H9 (cell line): ENCODE results near the gene LRRK2. TPM values are rescaled to one million over a fixed set of nuclear protein-coding genes. Genes with fewer than 3 reads are reported as not detected.

Source experiments
- DNase-seq: peaks from one replicate; pipeline ENCODE4 v3.0.0-alpha.2; 2017
- H2AFZ ChIP-seq: one replicate; pipeline ENCODE4 v1.6.1; 2013; ENCODE audit warnings: mild to moderate bottlenecking, low read length, control low read depth, moderate library complexity
- H2AK5ac ChIP-seq: 2 replicates; pipeline ENCODE4 v1.6.1; 2013; ENCODE audit warnings: low read length, control low read depth, mixed read lengths; ENCODE audit not compliant: insufficient read length
- H2BK120ac ChIP-seq: one replicate; pipeline ENCODE4 v1.6.1; 2013; ENCODE audit warnings: low read depth, mild to moderate bottlenecking, low read length, control low read depth, inconsistent platforms; ENCODE audit not compliant: poor library complexity, severe bottlenecking
- H2BK12ac ChIP-seq: 2 replicates; pipeline ENCODE4 v1.6.1; 2013; ENCODE audit warnings: low read length, control low read depth, mixed read lengths, low read depth; ENCODE audit not compliant: insufficient read length
- H2BK15ac ChIP-seq: 2 replicates; pipeline ENCODE4 v1.6.1; 2013; ENCODE audit warnings: low read depth, low read length, control low read depth
- H2BK20ac ChIP-seq: one replicate; pipeline ENCODE4 v1.6.1; 2013; ENCODE audit warnings: low read depth, mild to moderate bottlenecking, low read length, control low read depth, inconsistent platforms; ENCODE audit not compliant: poor library complexity, severe bottlenecking
- H2BK5ac ChIP-seq: 2 replicates; pipeline ENCODE4 v1.6.1; 2013; ENCODE audit warnings: low read length, control low read depth, mixed read lengths; ENCODE audit not compliant: insufficient read length
- H3K14ac ChIP-seq: 2 replicates; pipeline ENCODE4 v1.6.1; 2013; ENCODE audit warnings: low read length, control low read depth; ENCODE audit not compliant: insufficient read depth
- H3K18ac ChIP-seq: 2 replicates; pipeline ENCODE4 v1.6.1; 2013; ENCODE audit warnings: low read depth, mild to moderate bottlenecking, mixed read lengths, low read length, control low read depth; ENCODE audit not compliant: insufficient read length
- H3K23ac ChIP-seq: 2 replicates; pipeline ENCODE4 v1.6.1; 2013; ENCODE audit warnings: low read length, control low read depth, mixed read lengths, low read depth; ENCODE audit not compliant: insufficient read length
- H3K23me2 ChIP-seq: 2 replicates; pipeline ENCODE4 v1.6.1; 2013; ENCODE audit warnings: low read depth, mild to moderate bottlenecking, mixed read lengths, low read length, control low read depth; ENCODE audit not compliant: insufficient read length, poor library complexity, severe bottlenecking
- H3K27ac ChIP-seq: 2 replicates; pipeline ENCODE4 v1.5.1; 2013; ENCODE audit warnings: low read length, control low read depth, mixed read lengths, low read depth; ENCODE audit not compliant: insufficient read length
- H3K27me3 ChIP-seq: 2 replicates; pipeline ENCODE4 v1.6.1; 2013; ENCODE audit warnings: low read length, control low read depth, inconsistent platforms; ENCODE audit not compliant: insufficient read depth
- H3K4ac ChIP-seq: 2 replicates; pipeline ENCODE4 v1.6.1; 2013; ENCODE audit warnings: low read depth, mild to moderate bottlenecking, control low read depth, inconsistent platforms, low read length, moderate library complexity
- H3K4me1 ChIP-seq: 2 replicates; pipeline ENCODE4 v1.6.1; 2013; ENCODE audit warnings: low read length, control low read depth, inconsistent platforms; ENCODE audit not compliant: insufficient read depth
- H3K4me2 ChIP-seq: 2 replicates; pipeline ENCODE4 v1.6.1; 2013; ENCODE audit warnings: low read length, control low read depth, mixed read lengths; ENCODE audit not compliant: insufficient read length, insufficient read depth
- H3K56ac ChIP-seq: 2 replicates; pipeline ENCODE4 v1.6.1; 2013; ENCODE audit warnings: low read depth, mild to moderate bottlenecking, mixed read lengths, low read length, control low read depth; ENCODE audit not compliant: insufficient read length
- H3K79me1 ChIP-seq: 2 replicates; pipeline ENCODE4 v1.6.1; 2013; ENCODE audit warnings: low read depth, mild to moderate bottlenecking, moderate library complexity, low read length, control low read depth, inconsistent platforms; ENCODE audit not compliant: insufficient read depth, poor library complexity, severe bottlenecking
- H3K79me2 ChIP-seq: 2 replicates; pipeline ENCODE4 v1.6.1; 2013; ENCODE audit warnings: low read length, control low read depth, inconsistent platforms; ENCODE audit not compliant: insufficient read depth
- H3K9ac ChIP-seq: 2 replicates; pipeline ENCODE4 v1.6.1; 2013; ENCODE audit warnings: low read length, control low read depth, mixed read lengths; ENCODE audit not compliant: insufficient read length; ENCODE audit errors: extremely low read depth
- H3K9me3 ChIP-seq: one replicate; pipeline ENCODE4 v1.6.1; 2013; ENCODE audit warnings: low read depth, low read length, inconsistent platforms; ENCODE audit not compliant: control insufficient read depth
- H3T11ph ChIP-seq: one replicate; pipeline ENCODE4 v1.6.1; 2013; ENCODE audit warnings: mild to moderate bottlenecking, low read length, control low read depth, inconsistent platforms
- H4K20me1 ChIP-seq: one replicate; pipeline ENCODE4 v1.6.1; 2013; ENCODE audit not compliant: control insufficient read depth, insufficient read length, insufficient read depth
- H4K5ac ChIP-seq: 2 replicates; pipeline ENCODE4 v1.6.1; 2013; ENCODE audit warnings: low read depth, mild to moderate bottlenecking, mixed read lengths, low read length, control low read depth; ENCODE audit not compliant: insufficient read length
- H4K8ac ChIP-seq: replicated peaks from 2 replicates; pipeline ENCODE4 v1.6.1; 2013; ENCODE audit warnings: low read length, control low read depth, mixed read lengths, low read depth; ENCODE audit not compliant: insufficient read length
- H4K91ac ChIP-seq: 2 replicates; pipeline ENCODE4 v1.6.1; 2013; ENCODE audit warnings: low read depth, mild to moderate bottlenecking, moderate library complexity, mixed read lengths, low read length, control low read depth; ENCODE audit not compliant: insufficient read length
- H3K27ac Mint-ChIP-seq, 3 experiments: 2 replicates in 2 of 3; 3 replicates in 1 of 3; pipeline ENCODE4 v1.8.0; 2020 to 2021; ENCODE audit warnings: mixed read lengths in 3 of 3, mild to moderate bottlenecking in 1 of 3, moderate library complexity in 1 of 3
- H3K27me3 Mint-ChIP-seq: 2 replicates; pipeline ENCODE4 v1.8.0; 2021; ENCODE audit warnings: low read depth, mild to moderate bottlenecking, moderate library complexity, mixed read lengths
- H3K36me3 Mint-ChIP-seq, 3 experiments: 2 replicates in 2 of 3; 3 replicates in 1 of 3; pipeline ENCODE4 v1.8.0; 2020 to 2021; ENCODE audit warnings: low read depth in 3 of 3, mixed read lengths in 3 of 3; ENCODE audit not compliant: insufficient read depth in 1 of 3
- H3K4me1 Mint-ChIP-seq, 2 experiments: 2 replicates each; pipeline ENCODE4 v1.8.0; 2020; ENCODE audit warnings: mixed read lengths in 2 of 2
- H3K4me3 Mint-ChIP-seq, 2 experiments: 2 replicates in 1 of 2; 3 replicates in 1 of 2; pipeline ENCODE4 v1.8.0; 2020 to 2021; ENCODE audit warnings: mild to moderate bottlenecking in 2 of 2, mixed read lengths in 2 of 2, moderate library complexity in 1 of 2
- H3K9me3 Mint-ChIP-seq, 2 experiments: 2 replicates in 1 of 2; 3 replicates in 1 of 2; pipeline ENCODE4 v1.8.0; 2020; ENCODE audit warnings: mild to moderate bottlenecking in 2 of 2, mixed read lengths in 2 of 2, moderate library complexity in 1 of 2
- CTCF ChIP-seq: fragments of 200-600 bp; sonication (generic); conservative IDR thresholded peaks from 3 replicates; pipeline ENCODE4 v1.8.0; 2021; ENCODE audit warnings: antibody characterized with exemption, mild to moderate bottlenecking
- WGBS: extraction: QIAGEN DNeasy Blood & Tissue Kit; methylation state at CpG from one replicate; pipeline ENCODE4 v1.1.7; 2013; ENCODE audit warnings: missing lambda C conversion rate, low lambda C conversion rate, mixed read lengths; ENCODE audit not compliant: insufficient read length; ENCODE audit errors: extremely low coverage; 5-methylcytosine and 5-hydroxymethylcytosine counted together
- total RNA-seq: library from RNA; stranded (reverse); gene quantifications from 2 replicates; pipeline ENCODE4 v1.2.1, GENCODE V29; 2021

Gene LRRK2
- total RNA-seq, 1 experiment from 2014 or later = 0.17 TPM

DNA sequence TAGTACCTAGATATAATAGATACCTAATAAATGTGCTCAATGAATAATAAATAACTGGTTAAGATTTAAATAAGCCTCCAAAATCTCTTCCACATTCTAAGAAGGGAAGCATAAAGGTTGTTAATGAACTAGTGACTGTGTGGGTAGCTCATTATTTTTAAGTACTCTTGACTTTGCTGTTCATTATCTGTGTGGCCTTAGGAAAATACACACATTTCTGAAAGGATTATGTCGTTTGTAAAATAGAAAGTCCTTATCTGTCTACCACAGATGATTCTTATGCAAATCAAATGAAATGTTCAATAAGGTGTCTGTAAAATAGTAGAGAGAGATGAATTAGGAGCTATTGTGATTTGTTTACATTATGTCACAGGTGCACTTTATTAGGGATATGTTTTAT, 119.5 kb downstream of the LRRK2 start:
- Histone ChIP-seq H3K9ac (no peak overlapping the region), H3K27ac (no peak overlapping the region), H2BK120ac (no peak overlapping the region), H3K9me3 (no peaks in the 10 kb centered on the region), H2BK5ac (no peak overlapping the region), H3K79me1 (no peaks in the 10 kb centered on the region), H3T11ph (no peak overlapping the region), H3K4ac (no peak overlapping the region), H3K4me1 (no peaks in the 10 kb centered on the region), H3K56ac (no peak overlapping the region), H3K4me2 (no peak overlapping the region), H4K20me1 (no peaks in the 10 kb centered on the region), H2BK20ac (no peak overlapping the region), H2BK15ac (no peak overlapping the region), H4K8ac (no peak overlapping the region), H3K27me3 (no peaks in the 10 kb centered on the region), H3K79me2 (no peaks in the 10 kb centered on the region), H3K23ac (no peak overlapping the region), H3K23me2 (no peaks in the 10 kb centered on the region), H2BK12ac (no peak overlapping the region), H4K5ac (no peak overlapping the region), H3K14ac (no peak overlapping the region), H4K91ac (no peak overlapping the region), H2AFZ (no peak overlapping the region), H3K18ac (no peak overlapping the region), H2AK5ac (no peak overlapping the region)
- Mint-ChIP-seq H3K4me3 (no peak overlapping the region), H3K36me3 (no peaks in the 10 kb centered on the region; a peak in 1 of 7 replicates), H3K9me3 (no peaks in the 10 kb centered on the region), H3K27ac (no peak overlapping the region), H3K4me1 (no peaks in the 10 kb centered on the region; a peak in 1 of 4 replicates), H3K27me3 (no peaks in the 10 kb centered on the region)
- no CpG with 5 or more reads among the region's 1 CpG for WGBS
- TF ChIP-seq CTCF = no peak
- DNase-seq = no peak
